GM21515 (cell line): ENCODE data around the gene CLN6.
"Not testable (repeated sequence)": the region's sequence is repeated elsewhere in the genome, so short reads cannot be mapped to it uniquely, and the experiment has no call there.

Source experiments
- ATAC-seq: cut with Tn5 transposase; IDR thresholded peaks from one replicate; pipeline ENCODE4 v1.9.1; 2021; ENCODE audit not compliant: unreplicated experiment

The CLN6 gene

DNA sequence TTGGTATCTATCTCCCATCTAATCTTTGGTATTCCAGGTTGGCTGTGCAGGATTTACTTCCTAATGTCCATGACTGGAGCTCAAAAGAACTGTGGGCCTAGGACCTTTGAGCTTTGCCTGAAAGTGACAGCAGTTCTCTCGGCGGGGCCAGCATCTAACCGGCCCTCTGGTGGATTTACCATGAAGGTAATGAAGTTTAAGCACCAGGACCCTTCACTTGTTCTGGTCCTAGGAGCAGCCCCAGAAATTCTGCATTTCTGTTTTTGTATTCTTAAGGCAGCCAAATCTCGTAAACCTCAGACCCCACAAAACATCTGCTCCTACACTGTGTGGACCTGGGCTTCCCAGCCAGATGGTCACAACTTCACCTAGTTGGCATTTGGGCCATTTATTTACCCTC lies 37.4 kb downstream of the CLN6 start:
- no peak for ATAC-seq

DNA sequence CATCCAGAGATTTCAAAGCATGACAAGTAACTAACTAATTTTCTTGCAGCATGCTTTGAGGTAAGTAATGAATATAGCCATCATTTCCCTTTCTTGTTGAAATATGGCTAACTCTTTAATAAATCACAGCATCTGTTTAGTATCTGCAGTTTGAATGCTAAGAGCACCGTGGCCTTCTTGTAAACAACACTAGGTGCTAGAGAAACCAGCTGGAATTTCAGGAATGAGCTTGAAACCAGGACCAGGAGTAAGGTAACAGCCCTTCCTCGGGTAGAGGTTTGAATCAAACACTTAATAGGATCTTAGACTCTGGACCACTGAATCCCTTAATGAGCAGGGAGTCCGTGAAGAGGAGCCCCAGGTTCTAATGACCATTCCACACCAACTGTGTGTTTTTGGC lies 38.0 kb downstream of the CLN6 start:
- no peak for ATAC-seq

DNA sequence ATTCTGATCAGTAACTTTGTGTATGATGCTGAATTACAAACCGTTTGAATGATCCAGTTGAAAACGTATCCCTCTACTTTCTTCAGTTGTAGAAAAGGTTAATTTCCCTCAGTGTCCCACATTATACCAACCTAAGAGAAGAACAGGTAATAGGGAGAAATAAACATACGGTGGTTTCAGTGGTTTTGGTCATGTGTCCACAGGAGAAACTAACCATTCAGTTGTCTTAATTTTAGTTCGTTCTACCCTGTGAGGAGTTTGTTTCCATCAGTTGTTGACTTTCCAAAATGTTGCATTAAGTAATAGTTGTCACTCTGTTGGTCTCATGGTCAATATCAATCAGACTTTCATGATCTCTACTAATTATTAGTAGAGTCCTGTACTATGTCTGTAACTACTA lies 39.5 kb downstream of the CLN6 start:
- no peak for ATAC-seq

- ATAC-seq, result no peak
These were observed 40.9 kb downstream of the CLN6 start for GRCh38 chr15:68188647-68189046.

DNA sequence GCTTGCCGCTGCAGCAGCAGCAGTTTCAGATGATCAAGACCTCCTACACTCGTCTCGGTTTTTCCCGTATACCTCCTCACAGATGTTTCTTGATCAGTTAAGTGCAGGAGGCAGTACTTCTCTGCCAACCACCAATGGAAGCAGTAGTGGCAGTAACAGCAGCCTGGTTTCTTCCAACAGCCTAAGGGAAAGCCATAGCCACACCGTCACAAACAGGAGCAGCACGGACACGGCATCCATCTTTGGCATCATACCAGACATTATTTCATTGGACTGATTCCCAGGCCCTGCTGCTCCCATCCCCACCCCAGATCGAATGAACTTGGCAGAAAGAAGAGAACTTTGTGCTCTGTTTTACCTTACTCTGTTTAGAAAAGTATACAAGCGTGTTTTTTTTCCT lies 42.0 kb downstream of the CLN6 start:
- no peak for ATAC-seq

- no peak for ATAC-seq
These were observed 42.7 kb downstream of the CLN6 start for GRCh38 chr15:68186671-68187397.

GRCh38 chr15:68184616-68185480 lies 44.7 kb downstream of the CLN6 start:
- ATAC-seq, result no peak

DNA sequence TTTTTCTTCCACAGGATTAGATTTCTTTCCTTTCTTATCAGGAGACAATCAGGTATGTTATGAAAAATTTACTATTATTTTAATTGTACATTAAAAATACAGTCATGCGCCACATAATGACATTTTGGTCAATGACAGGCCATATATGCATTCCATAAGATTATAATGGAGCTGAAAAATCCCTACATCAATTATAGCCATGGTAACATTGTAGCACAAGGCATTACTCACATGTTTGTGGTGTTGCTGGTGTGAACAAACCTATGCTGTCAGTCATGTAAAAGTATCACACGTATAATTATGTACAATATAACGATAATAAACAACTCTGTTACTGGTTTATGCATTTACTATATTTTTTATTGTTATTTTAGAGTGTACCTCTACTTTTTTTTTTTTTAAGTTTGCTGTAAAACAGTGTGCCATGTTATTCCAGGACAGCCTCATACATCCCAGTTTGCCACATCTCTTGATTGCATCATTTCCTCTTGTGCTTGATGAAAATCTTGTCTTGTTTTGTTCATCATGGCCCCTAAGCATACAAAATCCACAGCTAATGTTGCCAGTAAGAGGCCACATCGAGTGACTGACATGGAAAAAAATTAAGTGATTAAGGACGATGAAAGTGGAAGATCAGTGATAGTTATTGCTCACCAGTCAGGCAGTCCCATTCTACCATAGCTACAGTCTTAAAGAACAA lies 45.8 kb downstream of the CLN6 start:
- ATAC-seq, result no peak

DNA sequence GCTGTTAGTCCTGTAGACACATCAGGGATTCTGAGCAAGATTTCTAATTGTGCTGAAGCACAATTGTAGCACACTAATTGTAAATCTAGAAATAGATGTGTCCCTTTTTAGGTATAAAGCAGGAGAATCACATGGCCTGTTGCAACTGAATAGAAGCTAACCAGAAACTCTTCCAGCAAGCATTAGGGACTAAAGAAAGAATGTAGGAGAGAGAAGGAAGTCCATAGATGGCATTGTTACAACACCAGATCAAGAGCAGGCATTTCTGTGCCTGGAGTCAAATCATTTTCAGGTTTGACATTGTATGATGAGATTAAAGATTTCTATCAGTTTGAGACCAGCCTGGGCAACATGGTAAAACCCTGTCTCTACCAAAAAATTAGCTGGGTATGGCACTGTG lies 51.8 kb downstream of the CLN6 start:
- no peak for ATAC-seq

DNA sequence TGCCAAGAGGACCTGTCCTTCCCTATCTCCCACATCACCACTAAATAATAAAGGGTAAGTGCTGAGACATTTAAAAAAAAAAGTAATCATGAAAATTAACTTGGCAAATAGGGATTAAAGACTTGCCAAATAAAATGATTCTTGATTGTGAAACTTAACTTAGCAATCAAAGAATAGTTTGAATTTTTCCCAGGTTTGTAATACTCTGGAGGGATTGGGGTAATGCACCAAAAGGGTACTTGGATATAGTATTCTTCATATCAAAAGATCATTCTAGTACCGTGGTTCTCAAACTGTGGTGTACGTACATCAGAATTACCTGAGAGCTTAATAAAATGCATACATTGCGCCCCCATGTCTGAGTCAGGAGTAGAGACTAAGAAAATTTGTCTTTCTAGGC lies 52.9 kb downstream of the CLN6 start:
- no peak for ATAC-seq

DNA sequence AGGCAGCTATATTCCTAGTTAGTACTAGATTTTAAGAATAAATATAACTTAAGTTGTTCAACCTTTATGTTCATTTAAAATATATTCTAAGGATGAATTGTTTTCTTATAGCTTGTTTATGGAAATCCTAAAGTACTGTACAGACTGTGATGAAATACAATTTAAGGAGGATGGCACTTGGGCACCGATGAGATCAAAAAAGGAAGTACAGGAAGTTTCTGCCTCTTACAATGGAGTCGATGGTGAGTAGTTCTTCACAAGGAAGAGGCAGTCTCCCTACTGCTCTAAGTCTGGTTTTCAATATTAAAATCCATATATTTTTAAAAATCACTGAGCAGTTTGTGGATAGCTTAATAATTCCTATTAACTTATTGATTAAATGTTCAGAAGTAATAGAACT lies 54.0 kb downstream of the CLN6 start:
- no peak for ATAC-seq

- ATAC-seq, result no peak
These were observed 56.4 kb downstream of the CLN6 start for GRCh38 chr15:68173119-68173518.

- not testable (repeated sequence) for ATAC-seq
These were observed 57.5 kb downstream of the CLN6 start for GRCh38 chr15:68172037-68172436.

DNA sequence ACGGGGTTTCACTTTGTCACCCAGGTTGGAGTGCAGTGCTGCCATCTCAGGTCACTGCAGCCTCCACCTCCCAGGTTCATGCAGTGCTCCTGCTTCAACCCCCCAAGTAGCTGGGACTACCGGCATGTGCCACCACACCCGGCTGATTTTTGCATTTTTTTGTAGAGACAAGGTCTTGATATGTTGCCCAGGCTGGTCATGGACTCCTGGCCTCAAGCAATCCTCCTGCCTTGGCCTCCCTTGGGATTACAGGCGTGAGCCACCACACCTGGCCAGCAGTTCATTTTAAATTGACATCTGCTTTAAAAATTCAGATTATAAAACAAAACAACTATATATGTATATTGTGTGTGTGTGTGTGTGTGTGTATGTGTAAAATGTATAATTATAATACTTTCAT lies 62.7 kb downstream of the CLN6 start:
- no peak for ATAC-seq

- ATAC-seq, result no peak
These were observed 66.3 kb downstream of the CLN6 start for GRCh38 chr15:68163191-68163590.

GRCh38 chr15:68158046-68158628 lies 71.4 kb downstream of the CLN6 start:
- no peak for ATAC-seq

DNA sequence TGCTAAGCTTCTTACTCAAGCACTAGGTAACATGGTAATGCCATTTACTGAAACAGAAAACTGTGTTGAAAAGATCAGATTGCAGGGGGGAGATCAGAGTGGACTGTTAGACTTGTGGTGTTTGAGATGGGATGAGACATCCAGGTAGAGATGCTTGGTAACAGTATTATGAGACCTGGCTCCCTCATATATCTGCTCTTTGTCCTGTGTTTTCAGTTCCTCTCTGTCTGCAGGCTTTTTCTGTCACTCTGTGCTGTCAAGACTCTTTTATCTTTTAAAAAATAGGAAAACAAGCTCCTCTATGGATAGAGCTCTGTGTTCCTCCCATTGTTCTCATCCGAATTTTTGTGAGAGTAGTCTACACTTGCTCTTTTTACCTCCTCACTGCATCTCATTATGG lies 72.5 kb downstream of the CLN6 start:
- no peak for ATAC-seq
